Activated naive CD4-positive, alpha-beta T cell treated with anti-CD3 and anti-CD28 coated beads, Interleukin-2, amount 50 U/mL, for 24 hours (primary cell): Measurements from ENCODE around the gene CFAP20.
"Not testable (repeated sequence)": the region's sequence is repeated elsewhere in the genome, so short reads cannot be mapped to it uniquely, and the experiment has no call there.

Experiments used
- H3K27ac Mint-ChIP-seq: one replicate; pipeline ENCODE4 v1.8.0; 2021; ENCODE audit warnings: mild to moderate bottlenecking, mixed read lengths
- H3K27me3 Mint-ChIP-seq: one replicate; pipeline ENCODE4 v1.8.0; 2021; ENCODE audit warnings: mixed read lengths
- H3K36me3 Mint-ChIP-seq: one replicate; pipeline ENCODE4 v1.8.0; 2021; ENCODE audit warnings: mixed read lengths
- H3K4me1 Mint-ChIP-seq: one replicate; pipeline ENCODE4 v1.8.0; 2021; ENCODE audit warnings: mixed read lengths
- H3K4me3 Mint-ChIP-seq: one replicate; pipeline ENCODE4 v1.8.0; 2021; ENCODE audit warnings: mild to moderate bottlenecking, mixed read lengths
- H3K9me3 Mint-ChIP-seq: one replicate; pipeline ENCODE4 v1.8.0; 2021; ENCODE audit warnings: mixed read lengths

CFAP20 gene

GRCh38 chr16:58094791-58095574 lies 34.2 kb downstream of the CFAP20 start:
- H3K27me3 Mint-ChIP-seq, result peaks cover 2% of the 10 kb centered on the region
- no peaks in the 10 kb centered on the region for H3K9me3 Mint-ChIP-seq
- H3K27ac Mint-ChIP-seq, result no peak overlapping the region

GRCh38 chr16:58094026-58094425 lies 35.2 kb downstream of the CFAP20 start:
- no peak overlapping the region for H3K27ac Mint-ChIP-seq
- peaks cover 2% of the 10 kb centered on the region for H3K27me3 Mint-ChIP-seq
- no peaks in the 10 kb centered on the region for H3K4me1 Mint-ChIP-seq
- H3K9me3 Mint-ChIP-seq, result no peaks in the 10 kb centered on the region
- no peak overlapping the region for H3K4me3 Mint-ChIP-seq
- no peaks in the 10 kb centered on the region for H3K36me3 Mint-ChIP-seq

More at GRCh38 chr16:58094791-58095574, 34.2 kb downstream of the CFAP20 start:
- H3K4me3 Mint-ChIP-seq, result no peak overlapping the region
- no peaks in the 10 kb centered on the region for H3K4me1 Mint-ChIP-seq
- no peaks in the 10 kb centered on the region for H3K36me3 Mint-ChIP-seq

- not testable (repeated sequence) for H3K36me3 Mint-ChIP-seq, H3K4me1 Mint-ChIP-seq, H3K4me3 Mint-ChIP-seq, H3K27me3 Mint-ChIP-seq, H3K9me3 Mint-ChIP-seq, H3K27ac Mint-ChIP-seq
Observed at GRCh38 chr16:58090396-58090795, 38.8 kb downstream of the CFAP20 start.

GRCh38 chr16:58088091-58088490 lies 41.1 kb downstream of the CFAP20 start:
- no peak overlapping the region for H3K4me3 Mint-ChIP-seq
- no peaks in the 10 kb centered on the region for H3K9me3 Mint-ChIP-seq
- no peaks in the 10 kb centered on the region for H3K4me1 Mint-ChIP-seq
- H3K27ac Mint-ChIP-seq, result no peak overlapping the region
- no peaks in the 10 kb centered on the region for H3K27me3 Mint-ChIP-seq
- H3K36me3 Mint-ChIP-seq, result no peaks in the 10 kb centered on the region

GRCh38 chr16:58087209-58087913 lies 41.8 kb downstream of the CFAP20 start:
- no peaks in the 10 kb centered on the region for H3K4me1 Mint-ChIP-seq
- no peaks in the 10 kb centered on the region for H3K9me3 Mint-ChIP-seq

GRCh38 chr16:58086381-58087208 lies 42.6 kb downstream of the CFAP20 start:
- Mint-ChIP-seq H3K4me1 (no peaks in the 10 kb centered on the region), H3K36me3 (no peaks in the 10 kb centered on the region), H3K9me3 (no peaks in the 10 kb centered on the region), H3K27ac (no peak overlapping the region), H3K27me3 (no peaks in the 10 kb centered on the region), H3K4me3 (no peak overlapping the region)

More at GRCh38 chr16:58087209-58087913, 41.8 kb downstream of the CFAP20 start:
- Mint-ChIP-seq H3K27me3 (no peaks in the 10 kb centered on the region), H3K27ac (no peak overlapping the region), H3K36me3 (no peaks in the 10 kb centered on the region), H3K4me3 (no peak overlapping the region)

- H3K4me3 Mint-ChIP-seq, result no peak overlapping the region
- no peaks in the 10 kb centered on the region for H3K27me3 Mint-ChIP-seq
- no peaks in the 10 kb centered on the region for H3K9me3 Mint-ChIP-seq
- H3K4me1 Mint-ChIP-seq, result no peaks in the 10 kb centered on the region
- H3K27ac Mint-ChIP-seq, result no peak overlapping the region
- no peaks in the 10 kb centered on the region for H3K36me3 Mint-ChIP-seq
Observed at GRCh38 chr16:58085584-58086251, 43.5 kb downstream of the CFAP20 start.

GRCh38 chr16:58085171-58085570 lies 44.0 kb downstream of the CFAP20 start:
- Mint-ChIP-seq H3K4me1 (no peaks in the 10 kb centered on the region), H3K4me3 (no peak overlapping the region), H3K27me3 (no peaks in the 10 kb centered on the region), H3K36me3 (no peaks in the 10 kb centered on the region), H3K27ac (no peak overlapping the region), H3K9me3 (no peaks in the 10 kb centered on the region)

GRCh38 chr16:58084635-58085034 lies 44.5 kb downstream of the CFAP20 start:
- no peak overlapping the region for H3K4me3 Mint-ChIP-seq
- H3K27ac Mint-ChIP-seq, result no peak overlapping the region
- no peaks in the 10 kb centered on the region for H3K4me1 Mint-ChIP-seq
- H3K36me3 Mint-ChIP-seq, result no peaks in the 10 kb centered on the region
- H3K9me3 Mint-ChIP-seq, result no peaks in the 10 kb centered on the region
- H3K27me3 Mint-ChIP-seq, result no peaks in the 10 kb centered on the region

- Mint-ChIP-seq H3K36me3 (no peaks in the 10 kb centered on the region), H3K9me3 (no peaks in the 10 kb centered on the region), H3K27ac (no peak overlapping the region), H3K4me1 (no peaks in the 10 kb centered on the region), H3K27me3 (no peaks in the 10 kb centered on the region), H3K4me3 (no peak overlapping the region)
Observed at GRCh38 chr16:58082381-58082780, 46.8 kb downstream of the CFAP20 start.

GRCh38 chr16:58080657-58081056 lies 48.5 kb downstream of the CFAP20 start:
- H3K36me3 Mint-ChIP-seq, H3K4me3 Mint-ChIP-seq, H3K4me1 Mint-ChIP-seq, H3K9me3 Mint-ChIP-seq, H3K27me3 Mint-ChIP-seq, H3K27ac Mint-ChIP-seq: not testable (repeated sequence)

GRCh38 chr16:58077796-58078195 lies 51.4 kb downstream of the CFAP20 start:
- H3K4me1 Mint-ChIP-seq, result no peaks in the 10 kb centered on the region
- no peaks in the 10 kb centered on the region for H3K27me3 Mint-ChIP-seq
- no peak overlapping the region for H3K27ac Mint-ChIP-seq
- H3K9me3 Mint-ChIP-seq, result peaks cover 6% of the 10 kb centered on the region
- peaks cover 2% of the 10 kb centered on the region for H3K36me3 Mint-ChIP-seq
- no peak overlapping the region for H3K4me3 Mint-ChIP-seq

- peaks cover 2% of the 10 kb centered on the region for H3K36me3 Mint-ChIP-seq
- no peaks in the 10 kb centered on the region for H3K27me3 Mint-ChIP-seq
- peaks cover 6% of the 10 kb centered on the region for H3K9me3 Mint-ChIP-seq
- no peak overlapping the region for H3K27ac Mint-ChIP-seq
- no peaks in the 10 kb centered on the region for H3K4me1 Mint-ChIP-seq
- H3K4me3 Mint-ChIP-seq, result no peak overlapping the region
Observed at GRCh38 chr16:58076514-58076913, 52.7 kb downstream of the CFAP20 start.

- Mint-ChIP-seq H3K27ac (no peak overlapping the region), H3K4me1 (no peaks in the 10 kb centered on the region), H3K27me3 (no peaks in the 10 kb centered on the region), H3K36me3 (peaks cover 2% of the 10 kb centered on the region), H3K4me3 (no peak overlapping the region), H3K9me3 (peaks cover 6% of the 10 kb centered on the region)
Observed at GRCh38 chr16:58074657-58075056, 54.5 kb downstream of the CFAP20 start.

- H3K27ac Mint-ChIP-seq, H3K9me3 Mint-ChIP-seq, H3K36me3 Mint-ChIP-seq, H3K4me3 Mint-ChIP-seq, H3K4me1 Mint-ChIP-seq, H3K27me3 Mint-ChIP-seq: not testable (repeated sequence)
Observed at GRCh38 chr16:58073086-58073485, 56.1 kb downstream of the CFAP20 start.
